ENCODE measurements around the gene RBL2. TPM values are rescaled to one million over a fixed set of nuclear protein-coding genes. Genes with fewer than 3 reads are reported as not detected.

The RBL2 gene
- total and polyA plus RNA-seq, 2 of the 13 experiments (the other 11 are each of a cell fraction or from before 2014, with no cell fraction given): 41.2 to 60.9 TPM

DNA sequence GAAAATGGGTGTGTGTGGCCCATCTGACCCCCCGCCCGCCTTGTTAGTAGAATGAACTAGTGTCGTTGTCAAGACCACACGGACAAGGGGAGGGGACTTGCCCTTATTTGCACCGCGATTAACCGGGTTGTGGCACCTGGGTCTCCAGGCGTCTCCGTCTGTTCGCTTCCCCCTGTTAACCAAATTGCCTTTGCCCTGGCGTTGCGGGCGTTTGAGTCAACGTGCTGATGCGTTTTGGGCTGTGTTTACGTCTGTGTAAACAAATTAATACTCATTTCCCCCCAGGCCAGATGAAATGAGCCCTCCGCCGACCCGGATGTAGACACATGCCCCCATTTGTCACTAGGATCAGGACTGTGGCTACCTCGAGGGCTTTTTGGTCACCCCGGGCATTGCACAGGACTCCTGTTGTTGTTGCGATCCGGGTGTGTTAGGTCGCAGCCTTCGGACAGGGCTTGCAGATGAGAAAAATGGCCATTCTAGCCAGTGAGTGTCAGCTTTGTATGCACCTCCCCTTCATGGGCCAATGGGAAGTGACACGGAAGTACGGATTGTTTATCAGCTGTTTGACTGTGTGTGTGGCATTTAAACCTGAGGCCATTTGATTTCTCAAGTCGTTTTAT, 906 bp downstream of the RBL2 start (continued):
- no peak for TF ChIP-seq LCORL (IDR thresholded peaks at IDR 0.05)
- peak; percentile 20; the same call in 1 of the 2 replicates for TF ChIP-seq LCORL (CRISPR knock-in tag; IDR thresholded peaks at IDR 0.05)
- no peak for TF ChIP-seq SYNCRIP (IDR thresholded peaks at IDR 0.05; ENCODE audit: insufficient read depth, low read depth, low read length)
- TF ChIP-seq GFI1 (CRISPR knock-in tag; IDR thresholded peaks at IDR 0.05; ENCODE audit: borderline replicate concordance): peak; percentile 4; the same call in 1 of the 2 replicates
- 0 out of 2 replicates have a peak, but pooled peaks have one; percentile 59 for TF ChIP-seq ZNF607 (CRISPR knock-in tag; IDR thresholded peaks at IDR 0.05; ENCODE audit: borderline replicate concordance)
- TF ChIP-seq, protein P1, sequence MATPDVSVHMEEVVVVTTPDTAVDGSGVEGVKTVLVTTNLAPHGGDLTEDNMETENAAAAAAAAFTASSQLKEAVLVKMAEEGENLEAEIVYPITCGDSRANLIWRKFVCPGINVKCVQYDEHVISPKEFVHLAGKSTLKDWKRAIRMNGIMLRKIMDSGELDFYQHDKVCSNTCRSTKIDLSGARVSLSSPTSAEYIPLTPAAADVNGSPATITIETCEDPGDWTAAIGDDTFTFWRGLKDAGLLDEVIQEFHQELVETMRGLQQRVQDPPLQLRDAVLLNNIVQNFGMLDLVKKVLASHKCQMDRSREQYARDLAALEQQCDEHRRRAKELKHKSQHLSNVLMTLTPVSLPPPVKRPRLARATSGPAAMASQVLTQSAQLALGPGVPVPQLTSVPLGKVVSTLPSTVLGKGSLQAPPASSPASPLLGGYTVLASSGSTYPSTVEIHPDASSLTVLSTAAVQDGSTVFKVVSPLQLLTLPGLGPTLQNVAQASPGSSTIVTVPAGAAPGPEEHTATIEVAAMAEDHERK (CRISPR knock-in tag; IDR thresholded peaks at IDR 0.05; ENCODE audit: low read depth): no peak
- TF ChIP-seq, protein P2, sequence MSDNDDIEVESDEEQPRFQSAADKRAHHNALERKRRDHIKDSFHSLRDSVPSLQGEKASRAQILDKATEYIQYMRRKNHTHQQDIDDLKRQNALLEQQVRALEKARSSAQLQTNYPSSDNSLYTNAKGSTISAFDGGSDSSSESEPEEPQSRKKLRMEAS (IDR thresholded peaks at IDR 0.05): no peak; the same call in 1 of the 2 replicates
- TF ChIP-seq SRY (CRISPR knock-in tag; IDR thresholded peaks at IDR 0.05): no peak
- no peak for TF ChIP-seq RARG (CRISPR knock-in tag; IDR thresholded peaks at IDR 0.05; ENCODE audit: low read depth)
- TF ChIP-seq ZNF558 (CRISPR knock-in tag; IDR thresholded peaks at IDR 0.05; ENCODE audit: borderline replicate concordance): no peak
- TF ChIP-seq, protein P3, sequence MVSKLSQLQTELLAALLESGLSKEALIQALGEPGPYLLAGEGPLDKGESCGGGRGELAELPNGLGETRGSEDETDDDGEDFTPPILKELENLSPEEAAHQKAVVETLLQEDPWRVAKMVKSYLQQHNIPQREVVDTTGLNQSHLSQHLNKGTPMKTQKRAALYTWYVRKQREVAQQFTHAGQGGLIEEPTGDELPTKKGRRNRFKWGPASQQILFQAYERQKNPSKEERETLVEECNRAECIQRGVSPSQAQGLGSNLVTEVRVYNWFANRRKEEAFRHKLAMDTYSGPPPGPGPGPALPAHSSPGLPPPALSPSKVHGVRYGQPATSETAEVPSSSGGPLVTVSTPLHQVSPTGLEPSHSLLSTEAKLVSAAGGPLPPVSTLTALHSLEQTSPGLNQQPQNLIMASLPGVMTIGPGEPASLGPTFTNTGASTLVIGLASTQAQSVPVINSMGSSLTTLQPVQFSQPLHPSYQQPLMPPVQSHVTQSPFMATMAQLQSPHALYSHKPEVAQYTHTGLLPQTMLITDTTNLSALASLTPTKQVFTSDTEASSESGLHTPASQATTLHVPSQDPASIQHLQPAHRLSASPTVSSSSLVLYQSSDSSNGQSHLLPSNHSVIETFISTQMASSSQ (IDR thresholded peaks at IDR 0.05; ENCODE audit: low read depth): no peak
- TF ChIP-seq, protein P3 (CRISPR knock-in tag; IDR thresholded peaks at IDR 0.05; ENCODE audit: borderline replicate concordance): no peak
- TF ChIP-seq PTBP1 (IDR thresholded peaks at IDR 0.05; ENCODE audit: low read depth, low read length, poor library complexity, severe bottlenecking): no peak
- TF ChIP-seq CBX2 (IDR thresholded peaks at IDR 0.05; ENCODE audit: low read depth, low read length): no peak
- TF ChIP-seq CBX2 (CRISPR knock-in tag; IDR thresholded peaks at IDR 0.05; ENCODE audit: low read depth): no peak
- TF ChIP-seq HNF4A (CRISPR knock-in tag; IDR thresholded peaks at IDR 0.05): no peak
- no peak for TF ChIP-seq SIX1 (CRISPR knock-in tag; IDR thresholded peaks at IDR 0.05; ENCODE audit: borderline replicate concordance)
- TF ChIP-seq ZNF564 (CRISPR knock-in tag; IDR thresholded peaks at IDR 0.05): no peak
- no peak for TF ChIP-seq ZNF329 (CRISPR knock-in tag; IDR thresholded peaks at IDR 0.05; ENCODE audit: low read depth)
- peak; percentile 88 for TF ChIP-seq ARNT2 (CRISPR knock-in tag; IDR thresholded peaks at IDR 0.05; ENCODE audit: low read depth)
- TF ChIP-seq SOX13 (IDR thresholded peaks at IDR 0.05): no peak
- no peak for TF ChIP-seq SOX13 (CRISPR knock-in tag; conservative IDR thresholded peaks at IDR 0.05 in 1 of 2, IDR thresholded peaks at IDR 0.05 in 1 of 2)
- no peak for TF ChIP-seq ZFP36L2 (CRISPR knock-in tag; IDR thresholded peaks at IDR 0.05)
- 0 out of 2 replicates have a peak, but pooled peaks have one; percentile 46 for TF ChIP-seq MLX (CRISPR knock-in tag; IDR thresholded peaks at IDR 0.05)

Data from HepG2 (cell line).